Activated T-helper 1 cell treated with anti-CD3 and anti-CD28 coated beads, Interleukin-2, amount 50 U/mL, for 16 hours (primary cell): Measurements from ENCODE around the gene CDC6.

Experiments used
- DNase-seq, 2 donors: peaks; one replicate each; pipeline ENCODE4 v3.0.0-alpha.2; 2020; ENCODE audit warnings: low read depth in 1 of 2, low spot score in 1 of 2

CDC6 gene

DNA sequence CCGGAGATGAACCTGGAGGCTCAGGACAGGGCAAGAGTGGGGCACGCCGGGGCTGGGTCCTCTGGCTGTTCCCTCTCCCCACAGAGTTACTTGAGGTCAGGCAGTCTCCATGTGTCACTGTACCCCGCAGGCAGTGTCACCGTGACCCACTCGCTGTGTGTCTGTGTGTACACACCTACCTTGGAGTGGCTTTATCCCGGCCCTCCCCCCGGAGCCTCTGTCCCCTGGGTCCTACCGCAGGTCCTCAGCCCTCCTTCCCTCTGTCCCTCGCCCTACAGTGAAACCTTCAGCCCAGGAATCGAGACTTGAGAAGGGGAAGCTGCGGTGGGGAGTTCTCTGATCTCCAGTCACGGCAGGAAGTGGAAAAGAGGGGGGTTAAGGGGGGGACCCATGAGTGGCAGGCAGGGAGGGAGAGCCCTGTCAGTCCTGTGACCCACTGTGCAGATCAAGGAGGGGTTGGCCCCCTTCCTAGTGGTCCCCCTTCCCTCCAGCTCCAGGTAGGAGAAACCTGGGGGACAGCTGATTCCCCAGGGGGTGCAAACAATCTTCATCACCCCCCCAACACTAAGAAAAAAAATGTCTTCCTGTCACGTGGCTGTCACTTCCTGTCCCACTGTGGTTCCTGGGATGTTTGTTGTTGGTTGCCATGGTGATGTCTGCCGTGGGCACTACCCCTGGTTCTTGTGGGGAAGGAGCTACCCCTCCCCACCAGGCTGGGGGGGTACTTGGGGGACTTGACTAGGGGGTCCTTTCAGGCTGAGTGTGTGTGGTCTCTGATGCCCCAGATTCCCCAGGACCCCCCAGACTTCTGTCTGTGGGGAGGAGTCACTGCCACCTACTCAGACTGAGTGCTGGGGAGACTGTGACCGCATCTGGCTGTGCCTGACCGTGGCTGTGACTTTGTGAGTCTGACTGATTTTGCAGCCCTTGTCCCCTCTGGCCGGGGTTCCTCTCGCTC is 35.0 kb downstream of the CDC6 start:
- DNase-seq, result peak; percentile 69 to 76

DNA sequence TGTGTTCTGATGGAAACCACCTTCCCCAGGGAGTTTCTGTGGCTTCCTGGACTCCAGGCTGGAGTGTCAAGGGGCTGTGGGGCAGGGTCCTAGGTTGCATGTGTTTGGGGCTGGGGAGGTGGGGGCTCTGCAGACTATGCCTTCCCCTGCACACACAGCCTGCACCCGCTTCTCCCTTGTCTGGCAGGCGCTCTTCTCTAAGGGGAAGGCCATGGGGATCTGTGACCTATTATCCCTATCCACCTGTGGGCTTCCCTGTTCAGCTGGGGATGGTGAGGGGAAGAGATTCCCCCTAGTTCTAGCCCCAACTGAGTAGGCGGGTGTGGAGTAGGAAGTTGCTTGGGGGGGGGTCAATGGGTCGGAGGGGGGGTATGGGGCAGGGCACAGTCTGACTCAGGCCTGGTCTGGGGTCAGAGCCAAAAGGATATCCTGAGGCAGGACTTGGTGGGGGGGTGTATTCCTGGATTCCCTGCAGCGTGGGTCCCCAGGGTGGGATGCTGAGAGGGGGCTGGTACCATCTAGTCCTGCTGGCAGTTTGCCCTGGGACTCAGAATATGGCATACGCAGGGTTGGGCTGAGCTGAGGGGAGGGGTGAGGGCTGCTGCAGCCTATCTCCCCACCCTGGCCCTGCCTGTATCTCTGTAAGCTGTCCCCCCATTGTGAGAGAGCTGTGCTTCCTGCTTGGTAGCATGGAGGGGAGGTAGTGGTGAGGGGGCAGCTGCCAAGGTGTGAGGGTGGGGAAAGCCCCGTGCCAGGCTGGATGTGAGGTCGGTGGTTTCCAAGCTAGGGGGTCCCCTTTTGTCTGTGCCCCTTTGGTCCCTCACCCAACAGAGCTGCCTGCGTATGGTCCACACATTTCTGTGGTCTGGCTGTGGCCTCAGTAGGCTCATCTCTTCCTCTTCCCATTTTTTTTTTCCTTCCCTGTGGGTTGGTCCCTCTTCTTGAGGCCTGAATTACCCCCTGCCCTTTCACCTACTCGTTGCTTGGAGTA is 36.0 kb downstream of the CDC6 start:
- DNase-seq, result peak in 1 of 2 donors; percentile 67

DNA sequence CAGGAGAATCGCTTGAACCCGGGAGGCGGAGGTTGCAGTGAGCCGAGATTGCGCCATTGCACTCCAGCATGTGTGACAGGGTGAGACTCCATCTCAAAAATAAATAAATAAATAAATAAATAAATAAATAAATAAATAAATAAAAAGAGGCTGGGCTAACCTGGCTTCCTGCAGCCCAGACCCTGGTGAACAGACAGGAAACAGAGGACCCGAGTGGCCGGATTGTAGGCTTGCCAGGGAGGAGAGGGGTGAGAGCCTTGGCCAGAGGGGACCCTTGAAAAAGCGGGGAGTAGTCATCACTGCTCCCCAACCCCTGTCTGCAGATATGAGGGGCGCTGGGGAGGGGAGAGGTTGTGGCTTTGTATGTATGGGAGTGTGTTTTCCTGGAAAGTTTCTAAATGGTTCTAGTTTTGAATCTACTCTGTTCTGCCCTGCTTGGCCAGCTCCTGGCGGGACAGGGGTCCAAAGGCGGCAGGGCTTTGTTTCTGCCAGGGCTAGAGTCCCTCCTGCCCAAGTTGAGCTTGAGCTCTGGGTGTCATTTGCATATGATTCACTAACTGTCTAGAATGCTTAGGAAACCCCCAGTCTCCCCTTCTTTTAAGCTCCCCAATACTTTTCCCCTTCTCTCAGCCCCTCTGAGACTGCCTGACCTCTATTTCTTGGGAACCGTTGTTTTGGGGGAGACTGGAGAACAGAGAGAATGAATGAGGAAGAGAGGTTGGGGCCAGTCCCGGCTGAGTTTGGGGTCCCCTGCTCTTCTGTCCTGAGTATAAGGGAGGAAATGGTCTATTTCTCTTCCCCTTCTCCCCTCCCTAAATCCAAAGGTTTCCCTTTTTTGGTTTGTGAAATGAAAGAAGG is 37.7 kb downstream of the CDC6 start:
- no peak for DNase-seq

DNA sequence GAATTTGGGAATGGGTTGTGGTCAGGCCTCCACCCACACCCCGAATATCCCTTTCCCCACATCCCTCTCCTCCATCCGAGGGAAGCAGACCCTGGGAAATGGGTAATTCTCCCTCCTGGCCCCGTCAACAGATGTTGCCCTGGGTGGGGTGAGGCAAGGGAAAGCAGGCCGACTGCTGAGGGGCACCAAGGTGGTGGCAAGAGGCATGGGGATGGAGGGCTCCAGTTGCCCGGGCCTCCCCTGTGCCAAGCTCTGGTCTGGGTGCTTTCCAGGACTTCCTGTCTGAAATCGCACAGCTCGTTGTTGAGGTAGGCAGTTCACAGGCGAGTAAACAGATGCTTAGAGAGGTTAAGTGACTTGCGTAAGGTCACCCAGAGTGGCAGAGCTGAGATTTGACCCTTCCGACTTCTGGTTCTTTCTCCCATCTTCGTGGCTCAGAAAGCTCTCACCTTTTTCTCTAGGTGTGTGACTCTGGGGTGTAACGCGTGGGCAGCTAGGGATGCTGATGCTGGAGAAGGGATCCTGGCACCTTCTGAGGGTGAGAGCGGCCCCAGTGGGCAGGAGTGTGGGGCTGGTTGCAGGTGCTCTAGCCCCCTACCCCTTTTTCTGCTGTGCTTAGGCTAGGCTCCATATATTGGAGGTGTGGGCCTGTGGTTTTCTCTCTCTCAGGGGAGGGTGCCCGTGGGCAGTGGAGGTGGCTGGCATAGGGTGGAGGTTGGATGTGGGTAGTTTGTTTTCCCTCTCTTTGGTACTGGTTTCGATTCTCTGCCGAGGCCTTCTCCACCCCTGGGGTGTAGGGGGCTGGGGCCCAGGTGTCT is 38.5 kb downstream of the CDC6 start:
- DNase-seq, result no peak

DNA sequence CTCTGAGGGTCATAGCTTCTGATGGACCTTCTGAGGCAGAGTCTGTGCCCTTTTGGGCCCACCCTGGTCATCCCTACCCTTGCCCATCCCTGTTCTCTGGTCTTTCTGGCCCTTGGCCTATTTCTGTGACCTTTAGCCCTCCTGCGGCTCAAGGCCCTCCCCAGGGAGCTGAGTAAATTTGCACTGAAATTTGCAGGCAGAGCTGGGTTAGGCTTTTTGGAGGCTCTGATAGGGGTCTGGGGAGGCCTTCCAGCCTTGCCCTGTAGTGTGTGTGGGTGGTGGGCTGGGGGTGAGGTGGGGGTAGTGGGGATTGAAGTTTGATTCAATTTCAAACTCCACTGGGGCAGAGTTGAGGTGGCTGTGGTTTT is 39.1 kb downstream of the CDC6 start:
- DNase-seq, result no peak

DNA sequence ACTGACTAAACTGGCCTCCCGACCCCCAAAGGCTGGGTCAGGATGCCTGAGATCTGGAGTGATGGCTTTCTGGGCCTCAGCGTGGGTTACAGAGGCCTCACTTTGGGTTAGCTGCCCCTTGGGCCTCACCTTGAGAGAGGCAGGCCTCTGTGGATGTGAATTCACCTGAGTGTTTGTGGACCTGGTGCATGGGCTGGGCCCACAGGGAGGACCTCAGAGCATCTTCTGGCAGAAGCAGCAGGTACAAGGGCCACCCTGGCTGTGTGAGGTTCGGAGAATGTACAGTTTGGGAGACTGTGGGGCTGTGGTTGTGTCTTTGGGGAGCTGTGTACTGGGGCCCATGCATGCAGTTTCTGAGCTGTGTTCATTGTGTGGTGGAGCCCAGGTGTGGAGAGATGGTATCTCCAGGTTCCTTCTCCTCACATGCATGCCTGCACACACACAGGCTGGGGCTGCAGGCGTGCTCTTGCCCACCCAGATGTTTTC is 39.6 kb downstream of the CDC6 start:
- DNase-seq, result no peak

DNA sequence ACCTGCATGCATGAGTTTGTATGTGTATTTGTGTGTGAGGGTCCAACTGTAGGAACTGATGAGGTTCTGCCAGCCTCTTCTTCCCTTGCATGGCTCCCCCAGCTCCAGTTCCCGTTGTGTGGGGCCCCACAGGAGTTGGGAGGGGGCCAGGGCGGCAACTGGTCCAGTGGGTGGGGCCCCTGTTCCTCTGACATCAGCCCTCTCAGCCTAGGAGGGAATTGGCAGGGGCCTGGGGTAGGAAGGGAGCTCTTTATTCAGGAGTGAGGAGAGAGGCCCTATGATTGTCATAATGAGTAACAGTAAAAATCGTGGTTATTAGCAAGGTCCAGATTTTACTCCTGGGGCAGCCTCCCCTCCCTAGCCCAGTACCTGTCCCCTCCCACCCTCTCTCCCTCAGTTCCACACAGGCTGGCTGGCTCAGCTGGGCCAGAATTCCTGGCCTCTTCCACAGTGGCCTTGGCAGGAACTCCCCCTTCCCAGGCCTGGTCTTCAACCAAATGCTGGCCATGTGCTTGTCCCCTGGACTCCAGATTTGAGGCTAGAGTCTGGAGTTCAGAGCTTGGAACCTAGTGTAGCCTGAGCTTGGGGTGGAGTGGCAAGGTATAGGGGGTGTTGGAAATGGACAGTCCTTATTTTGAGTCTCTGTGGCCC is 40.2 kb downstream of the CDC6 start:
- DNase-seq, result no peak

DNA sequence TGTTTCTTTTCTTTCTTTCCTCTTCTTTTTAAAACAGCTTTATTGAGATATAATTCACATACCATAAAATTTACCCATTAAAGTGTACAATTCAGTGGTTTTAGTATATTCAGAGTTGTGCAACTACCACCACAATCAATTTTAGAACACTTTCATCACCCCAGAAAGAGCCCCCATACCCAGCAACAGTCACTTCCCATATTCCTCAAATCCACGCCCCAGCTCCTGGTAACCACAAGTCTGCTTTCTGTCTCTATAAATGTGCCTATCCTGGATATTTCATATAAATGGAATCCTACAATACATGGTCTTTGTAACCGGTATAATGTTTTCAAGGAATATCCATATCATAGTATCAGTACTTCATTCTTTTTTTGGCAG is 40.7 kb downstream of the CDC6 start:
- DNase-seq, result no peak

DNA sequence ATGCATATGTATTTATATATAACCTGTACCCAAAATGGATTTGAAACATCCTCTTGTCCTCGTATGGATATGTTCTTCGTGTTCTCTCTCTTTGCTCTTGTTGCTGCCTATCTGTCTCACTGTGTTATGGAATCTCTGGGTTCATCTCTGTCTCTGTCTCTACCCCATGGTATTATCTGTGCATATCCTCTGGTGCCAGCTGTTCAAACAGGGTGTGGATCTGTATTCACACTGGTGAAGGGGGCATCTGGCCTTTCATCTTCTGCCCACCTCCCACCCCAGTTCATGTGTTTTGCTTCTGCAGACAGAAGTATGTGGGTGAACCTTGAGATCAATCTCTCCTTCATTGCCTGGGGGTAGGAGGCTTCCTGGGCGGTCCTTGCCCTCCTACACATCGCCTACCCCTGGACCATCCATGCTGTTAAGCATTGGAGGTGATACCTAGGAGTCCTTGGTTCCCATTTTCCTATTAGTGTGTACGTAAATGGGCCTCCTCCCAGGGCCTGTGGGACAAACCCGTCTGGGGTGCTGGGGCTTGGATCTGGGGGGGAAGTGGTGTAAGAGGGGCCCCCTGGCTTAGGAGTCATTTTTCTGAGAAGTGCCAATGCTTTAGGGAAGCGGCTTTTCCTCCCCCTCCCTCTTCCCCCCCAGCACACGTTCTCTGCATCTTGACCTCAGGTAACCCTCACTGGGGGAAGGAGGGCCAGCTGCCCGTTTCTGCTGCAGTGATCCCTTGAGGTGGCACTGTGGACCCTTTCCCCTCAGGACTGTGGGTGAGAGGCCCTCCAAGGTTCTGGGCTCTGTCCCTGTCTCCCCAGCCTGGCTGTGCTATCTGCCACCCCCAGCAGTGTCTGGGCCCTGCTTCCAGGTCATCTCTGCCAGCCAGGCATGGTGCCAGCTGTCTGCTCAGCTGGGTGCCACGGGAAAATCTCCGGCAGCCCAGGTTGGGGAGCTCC is 42.4 kb downstream of the CDC6 start:
- DNase-seq, result no peak

DNA sequence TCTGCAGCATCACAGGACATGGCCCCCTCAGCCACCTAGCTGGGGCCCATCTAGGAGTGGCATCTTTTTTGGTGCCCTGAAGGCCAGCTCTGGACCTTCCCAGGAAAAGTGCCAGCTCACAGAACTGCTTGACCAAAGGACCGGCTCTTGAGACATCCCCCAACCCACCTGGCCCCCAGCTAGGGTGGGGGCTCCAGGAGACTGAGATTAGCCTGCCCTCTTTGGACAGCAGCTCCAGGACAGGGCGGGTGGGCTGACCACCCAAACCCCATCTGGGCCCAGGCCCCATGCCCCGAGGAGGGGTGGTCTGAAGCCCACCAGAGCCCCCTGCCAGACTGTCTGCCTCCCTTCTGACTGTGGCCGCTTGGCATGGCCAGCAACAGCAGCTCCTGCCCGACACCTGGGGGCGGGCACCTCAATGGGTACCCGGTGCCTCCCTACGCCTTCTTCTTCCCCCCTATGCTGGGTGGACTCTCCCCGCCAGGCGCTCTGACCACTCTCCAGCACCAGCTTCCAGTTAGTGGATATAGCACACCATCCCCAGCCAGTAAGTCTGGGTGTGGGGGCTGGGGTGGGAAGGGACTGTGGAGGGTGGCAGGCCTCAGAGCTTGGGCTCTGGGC is 43.3 kb downstream of the CDC6 start:
- no peak for DNase-seq

DNA sequence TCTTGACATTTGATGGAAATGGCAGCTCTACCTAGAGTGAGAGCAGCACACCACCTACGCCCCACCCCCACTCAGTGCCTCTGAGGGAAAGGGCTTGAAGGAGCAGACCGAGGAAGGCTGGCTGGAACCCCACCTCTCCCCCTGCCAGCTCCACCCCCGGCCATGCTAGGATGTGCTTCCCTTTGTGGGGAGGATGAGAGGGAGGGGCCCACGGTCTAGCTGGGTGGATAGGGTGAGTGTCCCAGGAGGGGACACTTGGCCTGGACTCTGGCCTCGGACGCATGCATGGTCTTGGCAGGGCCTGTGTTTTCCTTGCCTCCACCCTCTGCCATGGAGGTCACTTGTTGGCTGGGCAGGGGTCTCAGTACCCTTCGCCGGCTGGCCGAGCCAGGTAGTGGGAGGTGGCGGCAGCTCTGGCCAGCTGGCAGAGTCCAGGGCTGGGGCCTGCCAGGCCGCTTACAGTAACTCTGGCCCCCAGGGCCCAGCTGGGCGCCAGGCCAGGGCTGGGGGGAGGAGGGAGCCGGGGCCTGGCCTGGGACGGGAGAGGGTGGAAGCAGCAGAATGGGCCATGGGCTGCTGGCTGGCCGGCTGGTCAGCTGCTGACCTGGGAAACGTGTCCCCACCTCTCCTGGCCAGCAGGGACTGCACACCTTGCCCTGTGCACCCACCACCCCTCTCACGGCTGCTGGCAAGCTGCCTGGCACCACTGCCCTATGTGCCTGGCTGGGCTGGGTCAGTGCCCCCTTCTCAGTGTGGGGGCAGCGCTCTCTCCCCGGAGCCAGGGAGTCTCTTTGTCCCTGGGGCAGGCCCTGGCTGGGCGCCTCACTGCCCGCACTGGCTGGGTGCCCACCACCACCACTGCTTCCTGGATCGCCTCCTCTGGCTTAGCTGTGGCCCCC is 44.3 kb downstream of the CDC6 start:
- DNase-seq, result no peak

DNA sequence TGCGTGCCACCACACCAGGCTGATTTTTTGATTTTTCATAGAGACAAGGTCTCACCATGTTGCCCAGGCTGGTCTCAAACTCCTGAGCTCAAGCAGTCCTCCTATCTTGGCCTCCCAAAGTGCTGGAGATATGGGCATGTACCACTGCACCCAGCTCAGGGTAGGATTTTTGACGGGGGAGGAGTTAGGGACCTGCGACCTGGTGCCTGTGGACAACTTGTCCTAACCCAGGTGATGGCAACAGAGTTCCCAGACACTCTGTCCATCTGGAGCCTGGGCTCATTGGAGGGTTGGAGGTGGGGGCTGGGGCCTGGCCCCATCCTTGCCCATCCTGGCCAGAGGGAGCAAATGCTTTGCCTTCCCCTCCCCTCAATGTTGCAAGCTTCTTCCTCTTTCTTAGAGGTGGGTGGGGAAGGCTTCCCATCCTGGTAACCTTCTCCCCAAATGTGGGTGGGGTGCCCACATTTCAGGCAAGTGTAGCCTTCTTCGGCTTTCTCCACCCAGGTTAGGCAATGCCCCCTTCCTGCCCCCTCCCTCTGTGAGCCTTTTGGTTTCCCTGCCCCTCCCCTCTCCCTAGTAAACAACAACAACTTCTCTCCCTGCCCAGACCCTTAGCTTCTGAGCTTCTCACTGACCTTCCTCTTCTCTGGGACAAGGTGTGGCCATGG is 46.2 kb downstream of the CDC6 start:
- no peak for DNase-seq

DNA sequence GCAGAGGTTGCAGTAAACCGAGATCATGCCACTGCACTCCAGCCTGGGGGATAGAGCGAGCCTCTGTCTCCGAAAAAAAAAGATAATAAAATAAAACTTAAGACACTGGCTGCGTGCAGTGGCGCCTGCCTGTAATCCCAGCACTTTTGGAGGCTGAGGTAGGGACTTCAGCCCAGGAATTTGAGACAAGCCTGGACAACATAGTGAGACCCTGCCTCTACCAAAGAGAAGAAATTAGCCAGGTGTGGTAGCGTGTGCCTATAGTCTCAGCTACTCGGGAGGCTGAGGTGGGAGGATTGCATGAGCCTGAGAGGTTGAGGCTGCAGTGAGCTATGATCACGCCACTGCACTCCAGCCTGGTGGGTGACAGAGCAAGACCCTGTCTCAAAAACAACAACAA is 47.9 kb downstream of the CDC6 start:
- DNase-seq, result no peak

DNA sequence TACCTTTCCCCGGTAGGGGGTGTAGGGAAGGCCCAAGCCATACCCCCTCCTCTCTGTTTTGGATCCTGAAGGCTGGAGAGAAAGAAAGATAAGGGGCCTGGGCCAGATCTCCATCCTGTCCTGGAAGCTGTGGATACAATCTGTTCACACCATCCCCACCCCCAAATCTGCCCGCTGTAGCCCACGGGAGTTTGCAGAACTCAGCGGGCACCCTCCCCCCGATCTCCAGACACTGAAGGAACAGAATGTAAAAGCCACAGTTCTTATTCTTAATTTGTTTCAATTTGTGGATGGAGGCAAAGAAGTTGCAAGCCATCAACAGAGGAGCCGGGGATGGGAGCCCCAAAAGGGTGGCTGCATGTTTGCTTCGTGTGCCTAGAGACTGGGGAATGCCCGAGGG is 49.7 kb downstream of the CDC6 start:
- DNase-seq, result no peak

DNA sequence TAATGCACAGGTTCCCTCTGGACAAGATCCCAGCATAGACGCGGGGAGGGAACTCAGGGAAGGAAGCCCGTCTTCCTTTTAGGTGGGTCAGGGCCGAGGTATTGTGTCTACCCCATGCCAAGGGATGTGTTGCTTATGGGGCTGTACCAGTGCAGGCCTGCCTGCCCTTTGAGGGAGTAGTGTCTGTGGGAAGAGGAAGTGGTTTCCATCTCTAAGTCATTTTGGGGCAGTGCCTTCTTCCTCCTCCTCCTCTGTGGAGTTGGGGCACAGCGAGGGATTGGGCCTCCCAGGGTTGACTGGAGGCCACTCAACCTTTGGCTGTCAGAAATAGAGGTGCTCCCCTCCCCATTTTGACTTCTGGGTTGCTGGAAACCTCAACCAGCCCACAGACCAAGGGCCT is 50.4 kb downstream of the CDC6 start:
- DNase-seq, result no peak

DNA sequence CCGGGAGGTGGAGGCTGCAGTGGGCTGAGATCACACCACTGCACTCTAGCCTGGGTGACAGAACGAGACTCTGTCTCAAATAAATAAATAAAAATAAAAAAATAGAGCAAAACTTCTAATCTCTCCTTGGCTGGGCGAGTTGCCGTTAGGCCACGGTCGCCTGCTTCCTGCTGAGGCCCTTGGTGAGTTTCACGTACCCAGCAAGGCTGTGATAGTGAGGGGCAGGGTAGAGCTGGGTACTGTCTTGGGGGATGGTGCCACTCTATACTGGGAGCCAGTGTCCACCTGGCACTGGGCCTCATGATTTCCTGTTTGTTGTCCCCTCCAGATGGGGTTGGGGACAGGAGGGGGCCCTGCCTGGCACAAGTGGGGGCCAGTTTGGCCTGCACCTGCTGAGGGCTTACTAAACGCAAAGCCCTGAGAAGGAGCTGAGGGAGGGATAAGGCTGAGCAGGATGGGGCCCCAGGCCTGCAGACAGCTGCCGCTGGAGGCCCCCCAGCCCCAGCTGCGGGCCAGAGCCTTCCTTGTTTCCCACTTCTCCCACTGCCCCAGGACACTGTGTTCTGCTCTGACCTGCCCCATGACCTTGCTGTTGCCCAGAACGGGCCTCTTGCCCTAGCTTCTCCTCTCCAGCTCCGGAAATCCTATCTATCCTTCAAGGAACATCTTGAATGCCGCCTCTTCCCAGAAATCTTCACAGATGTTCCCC is 51.4 kb downstream of the CDC6 start:
- no peak for DNase-seq
